Fibroblast of lung (primary cell): ENCODE data around the gene TIMM22. TPM values are rescaled to one million over a fixed set of nuclear protein-coding genes. Genes with fewer than 3 reads are reported as not detected.

Experiments used
- DNase-seq, 2 donors: peaks; one replicate each; pipeline versions ENCODE4 v3.0.0 to v3.0.0-alpha.2; 2010; ENCODE audit warnings: low read depth in 2 of 2
- H2AFZ ChIP-seq: 2 replicates; pipeline ENCODE4 v1.5.1; 2012; ENCODE audit warnings: low read length, control low read depth, inconsistent platforms
- H3K27ac ChIP-seq: 2 replicates; pipeline ENCODE4 v1.5.1; 2011; ENCODE audit warnings: low read length, control low read depth; ENCODE audit not compliant: insufficient read depth
- H3K27me3 ChIP-seq: 2 replicates; pipeline ENCODE4 v1.5.1; 2011; ENCODE audit warnings: mild to moderate bottlenecking, low read length; ENCODE audit not compliant: control insufficient read depth, insufficient read depth
- H3K36me3 ChIP-seq: 2 replicates; pipeline ENCODE4 v1.5.1; 2011; ENCODE audit warnings: low read length; ENCODE audit not compliant: control insufficient read depth, insufficient read depth
- H3K4me1 ChIP-seq: 2 replicates; pipeline ENCODE4 v1.5.1; 2011; ENCODE audit warnings: low read length; ENCODE audit not compliant: control insufficient read depth, insufficient read depth; ENCODE audit errors: extremely low read depth
- H3K4me2 ChIP-seq: 2 replicates; pipeline ENCODE4 v1.5.1; 2011; ENCODE audit warnings: low read length, control low read depth; ENCODE audit not compliant: insufficient read depth; ENCODE audit errors: extremely low read depth
- H3K4me3 ChIP-seq, 4 experiments: fragments of 200-600 bp in 1 of 4; sonication (generic) in 1 of 4; replicated peaks in 1 of 4; 2 replicates each; pipeline ENCODE4 v1.5.1; 2011 to 2016; ENCODE audit warnings: low read length in 4 of 4, low read depth in 3 of 4, mild to moderate bottlenecking in 3 of 4, control low read depth in 2 of 4, inconsistent platforms in 1 of 4, mixed read lengths in 1 of 4; ENCODE audit not compliant: insufficient read depth in 1 of 4; ENCODE audit errors: control extremely low read depth in 1 of 4
- H3K79me2 ChIP-seq: 2 replicates; pipeline ENCODE4 v1.5.1; 2012; ENCODE audit warnings: mild to moderate bottlenecking, low read length, inconsistent platforms; ENCODE audit not compliant: control insufficient read depth, insufficient read depth
- H3K9ac ChIP-seq: 2 replicates; pipeline ENCODE4 v1.5.1; 2011; ENCODE audit warnings: mild to moderate bottlenecking, low read length, control low read depth; ENCODE audit not compliant: insufficient read depth
- H3K9me3 ChIP-seq: 2 replicates; pipeline ENCODE4 v1.5.1; 2012; ENCODE audit warnings: low read depth, low read length; ENCODE audit not compliant: control insufficient read depth, insufficient read depth
- H4K20me1 ChIP-seq: 2 replicates; pipeline ENCODE4 v1.5.1; 2011; ENCODE audit warnings: low read length; ENCODE audit not compliant: control insufficient read depth, insufficient read depth; ENCODE audit errors: extremely low read depth
- EZH2 ChIP-seq: IDR thresholded peaks from 2 replicates; pipeline ENCODE4 v1.5.1; 2012; ENCODE audit warnings: low read length, control low read depth, mild to moderate bottlenecking; ENCODE audit errors: missing control alignments
- polyA plus RNA-seq, 2 donors: library from polyadenylated mRNA; depleted of rRNA in 1 of 2; stranded (reverse) in 1 of 2; unstranded in 1 of 2; fragments of >200 nt; gene quantifications; 2 replicates each; pipeline ENCODE4 v1.2.1, GENCODE V29; 2011 to 2012; ENCODE audit warnings: missing spikeins in 1 of 2
- total RNA-seq: library from RNA; depleted of rRNA; stranded (reverse); fragments of >200 nt; gene quantifications from 2 replicates; pipeline ENCODE4 v1.2.1, GENCODE V29; 2014
- TF ChIP-seq, protein P1 (sequence below), 2 donors: IDR thresholded peaks in 1 of 2; conservative IDR thresholded peaks in 1 of 2; 1 replicate in 1 of 2; 2 replicates in 1 of 2; pipeline ENCODE4 v1.5.1; 2011 to 2012; ENCODE audit warnings: low read length in 2 of 2, control low read depth in 1 of 2, inconsistent platforms in 1 of 2, low read depth in 1 of 2, mild to moderate bottlenecking in 1 of 2

The TIMM22 gene
- total and polyA plus RNA-seq, 2 donors (not counting 1 experiment from before 2014, with no cell fraction given), result 13.4 to 17.4 TPM

- no peak for DNase-seq
- no peaks in the 10 kb centered on the region for H3K79me2 ChIP-seq
Measured at GRCh38 chr17:1011760-1012735, 15.1 kb downstream of the TIMM22 start.

GRCh38 chr17:1012823-1013728 is 16.1 kb downstream of the TIMM22 start:
- peaks cover 3% of the 10 kb centered on the region for H3K36me3 ChIP-seq
- no peaks in the 10 kb centered on the region for H4K20me1 ChIP-seq
- no peaks in the 10 kb centered on the region for H3K79me2 ChIP-seq
- TF ChIP-seq, protein P1, sequence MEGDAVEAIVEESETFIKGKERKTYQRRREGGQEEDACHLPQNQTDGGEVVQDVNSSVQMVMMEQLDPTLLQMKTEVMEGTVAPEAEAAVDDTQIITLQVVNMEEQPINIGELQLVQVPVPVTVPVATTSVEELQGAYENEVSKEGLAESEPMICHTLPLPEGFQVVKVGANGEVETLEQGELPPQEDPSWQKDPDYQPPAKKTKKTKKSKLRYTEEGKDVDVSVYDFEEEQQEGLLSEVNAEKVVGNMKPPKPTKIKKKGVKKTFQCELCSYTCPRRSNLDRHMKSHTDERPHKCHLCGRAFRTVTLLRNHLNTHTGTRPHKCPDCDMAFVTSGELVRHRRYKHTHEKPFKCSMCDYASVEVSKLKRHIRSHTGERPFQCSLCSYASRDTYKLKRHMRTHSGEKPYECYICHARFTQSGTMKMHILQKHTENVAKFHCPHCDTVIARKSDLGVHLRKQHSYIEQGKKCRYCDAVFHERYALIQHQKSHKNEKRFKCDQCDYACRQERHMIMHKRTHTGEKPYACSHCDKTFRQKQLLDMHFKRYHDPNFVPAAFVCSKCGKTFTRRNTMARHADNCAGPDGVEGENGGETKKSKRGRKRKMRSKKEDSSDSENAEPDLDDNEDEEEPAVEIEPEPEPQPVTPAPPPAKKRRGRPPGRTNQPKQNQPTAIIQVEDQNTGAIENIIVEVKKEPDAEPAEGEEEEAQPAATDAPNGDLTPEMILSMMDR (conservative IDR thresholded peaks at IDR 0.05 in 1 of 2, IDR thresholded peaks at IDR 0.05 in 1 of 2; ENCODE audit: low read depth in 1 of 2, low read length in 2 of 2), result no peak
- no peak overlapping the region for H3K4me2 ChIP-seq
- no peak for DNase-seq
- H3K4me1 ChIP-seq, result no peaks in the 10 kb centered on the region
- H3K27me3 ChIP-seq, result no peaks in the 10 kb centered on the region
- H3K4me3 ChIP-seq, result no peak overlapping the region
- no peak overlapping the region for H3K9ac ChIP-seq
- H2AFZ ChIP-seq, result no peak overlapping the region
- H3K27ac ChIP-seq, result no peak overlapping the region
- no peaks in the 10 kb centered on the region for H3K9me3 ChIP-seq

More at GRCh38 chr17:1011760-1012735, 15.1 kb downstream of the TIMM22 start:
- peaks cover 10% of the 10 kb centered on the region for H3K36me3 ChIP-seq
- no peaks in the 10 kb centered on the region for H3K27me3 ChIP-seq
- no peak overlapping the region for H2AFZ ChIP-seq
- H3K4me2 ChIP-seq, result no peak overlapping the region
- no peak overlapping the region for H3K9ac ChIP-seq
- H3K9me3 ChIP-seq, result no peaks in the 10 kb centered on the region
- no peak overlapping the region for H3K4me3 ChIP-seq
- no peaks in the 10 kb centered on the region for H4K20me1 ChIP-seq
- no peak overlapping the region for H3K27ac ChIP-seq
- no peak for TF ChIP-seq EZH2
- TF ChIP-seq, protein P1 (conservative IDR thresholded peaks at IDR 0.05 in 1 of 2, IDR thresholded peaks at IDR 0.05 in 1 of 2; ENCODE audit: low read depth in 1 of 2, low read length in 2 of 2), result no peak
- no peaks in the 10 kb centered on the region for H3K4me1 ChIP-seq

- H3K27me3 ChIP-seq, result no peaks in the 10 kb centered on the region
- no peak overlapping the region for H3K4me3 ChIP-seq
- no peak overlapping the region for H3K4me2 ChIP-seq
- no peaks in the 10 kb centered on the region for H4K20me1 ChIP-seq
- TF ChIP-seq EZH2, result no peak
- TF ChIP-seq, protein P1 (conservative IDR thresholded peaks at IDR 0.05 in 1 of 2, IDR thresholded peaks at IDR 0.05 in 1 of 2; ENCODE audit: low read depth in 1 of 2, low read length in 2 of 2), result no peak
- H3K27ac ChIP-seq, result no peak overlapping the region
- no peak overlapping the region for H3K9ac ChIP-seq
- H3K36me3 ChIP-seq, result peaks cover 5% of the 10 kb centered on the region
- no peaks in the 10 kb centered on the region for H3K79me2 ChIP-seq
- H3K9me3 ChIP-seq, result no peaks in the 10 kb centered on the region
- no peak overlapping the region for H2AFZ ChIP-seq
- H3K4me1 ChIP-seq, result no peaks in the 10 kb centered on the region
- DNase-seq, result no peak
Measured at GRCh38 chr17:1013729-1014090, 16.8 kb downstream of the TIMM22 start.
